Measurements from ENCODE around the gene C1QTNF9B.
"Not testable (repeated sequence)": the region's sequence is repeated elsewhere in the genome, so short reads cannot be mapped to it uniquely, and the experiment has no call there.

C1QTNF9B gene

DNA sequence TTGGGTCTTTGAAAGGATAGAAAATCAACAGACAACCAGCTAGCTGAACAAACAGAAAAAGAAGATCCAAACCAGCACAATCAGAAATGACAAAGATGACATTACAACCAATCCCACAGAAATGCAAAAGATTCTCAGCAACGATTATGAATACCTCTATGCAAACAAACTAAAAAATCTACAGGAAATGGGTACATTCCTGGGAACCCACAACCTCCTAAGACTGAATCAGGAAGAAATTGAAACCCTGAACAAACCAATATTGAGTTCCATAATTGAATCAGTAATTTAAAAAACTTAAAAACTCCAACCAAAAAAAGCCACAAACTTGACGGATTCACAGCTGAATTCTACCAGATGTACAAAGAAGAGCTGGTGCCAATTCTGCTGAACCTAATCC lies 20.9 kb upstream of the C1QTNF9B start:
- Histone ChIP-seq H3K4me3 (ENCODE audit: low read length) (no peak overlapping the region), H3K4me1 (ENCODE audit: control insufficient read depth, low read depth, low read length) (peaks cover 9% of the 10 kb centered on the region), H3K27ac (ENCODE audit: low read length) (no peak overlapping the region), H3K36me3 (ENCODE audit: control insufficient read depth, low read depth, low read length) (no peaks in the 10 kb centered on the region), H3K27me3 (ENCODE audit: control insufficient read depth, insufficient read depth, low read length) (no peaks in the 10 kb centered on the region), H3K9me3 (ENCODE audit: control insufficient read depth, low read depth, low read length) (no peaks in the 10 kb centered on the region), H3K9ac (ENCODE audit: low read length) (no peak overlapping the region)

- peaks cover 12% of the 10 kb centered on the region for H3K4me1 ChIP-seq (ENCODE audit: control insufficient read depth, low read depth, low read length)
- no peak overlapping the region for H3K27ac ChIP-seq (ENCODE audit: low read length)
- H3K27me3 ChIP-seq (ENCODE audit: control insufficient read depth, insufficient read depth, low read length), result no peaks in the 10 kb centered on the region
- no peaks in the 10 kb centered on the region for H3K36me3 ChIP-seq (ENCODE audit: control insufficient read depth, low read depth, low read length)
- H3K9me3 ChIP-seq (ENCODE audit: control insufficient read depth, low read depth, low read length), result no peaks in the 10 kb centered on the region
- H3K4me3 ChIP-seq (ENCODE audit: low read length), result no peak overlapping the region
- no peak overlapping the region for H3K9ac ChIP-seq (ENCODE audit: low read length)
Measured at GRCh38 chr13:23915308-23915707, 18.0 kb upstream of the C1QTNF9B start.

DNA sequence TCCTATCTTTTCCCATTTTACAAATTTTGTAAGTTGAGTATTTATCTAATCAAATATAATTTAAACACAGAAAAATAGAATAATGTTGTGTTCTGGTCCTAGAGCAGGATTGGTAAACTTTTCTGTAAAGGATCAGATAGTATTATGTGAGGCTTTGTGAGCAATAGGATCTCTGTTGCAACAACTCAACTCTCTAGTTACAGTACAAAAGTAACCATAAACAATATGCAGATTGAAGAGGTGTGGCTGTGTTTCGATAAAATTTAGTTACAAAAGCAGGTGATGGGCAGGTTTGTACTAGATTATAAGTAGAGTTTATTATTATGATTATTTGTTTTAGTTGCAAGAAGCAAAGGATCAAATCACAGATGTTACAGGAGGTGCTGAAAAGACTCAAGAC lies 15.2 kb upstream of the C1QTNF9B start:
- Histone ChIP-seq H3K27ac (ENCODE audit: low read length) (no peak overlapping the region), H3K4me1 (ENCODE audit: control insufficient read depth, low read depth, low read length) (peaks cover 14% of the 10 kb centered on the region), H3K9ac (ENCODE audit: low read length) (no peak overlapping the region), H3K4me3 (ENCODE audit: low read length) (no peak overlapping the region), H3K36me3 (ENCODE audit: control insufficient read depth, low read depth, low read length) (no peaks in the 10 kb centered on the region), H3K27me3 (ENCODE audit: control insufficient read depth, insufficient read depth, low read length) (no peaks in the 10 kb centered on the region), H3K9me3 (ENCODE audit: control insufficient read depth, low read depth, low read length) (no peaks in the 10 kb centered on the region)

DNA sequence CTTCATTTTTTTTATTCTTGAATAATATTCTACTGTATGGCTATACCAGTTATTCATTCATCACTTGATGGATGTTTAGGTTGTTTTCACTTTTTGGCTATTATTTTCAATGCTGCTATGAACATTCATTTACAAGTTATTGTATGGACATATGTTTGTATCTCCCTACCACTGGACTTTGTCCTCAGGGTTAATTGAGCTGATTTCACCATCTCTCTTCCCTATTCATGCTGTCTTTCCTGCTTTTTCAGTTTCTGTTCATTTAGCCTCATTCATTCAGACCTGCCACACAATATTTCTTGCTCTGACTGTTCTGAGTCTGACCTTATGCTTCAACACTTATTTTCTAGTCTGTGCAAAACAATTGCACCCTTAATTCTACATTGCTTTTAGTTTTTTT lies 12.3 kb upstream of the C1QTNF9B start:
- no peaks in the 10 kb centered on the region for H3K36me3 ChIP-seq (ENCODE audit: control insufficient read depth, low read depth, low read length)
- no peaks in the 10 kb centered on the region for H3K27me3 ChIP-seq (ENCODE audit: control insufficient read depth, insufficient read depth, low read length)
- H3K9ac ChIP-seq (ENCODE audit: low read length), result no peak overlapping the region
- no peak overlapping the region for H3K4me3 ChIP-seq (ENCODE audit: low read length)
- peaks cover 14% of the 10 kb centered on the region for H3K4me1 ChIP-seq (ENCODE audit: control insufficient read depth, low read depth, low read length)
- no peaks in the 10 kb centered on the region for H3K9me3 ChIP-seq (ENCODE audit: control insufficient read depth, low read depth, low read length)
- no peak overlapping the region for H3K27ac ChIP-seq (ENCODE audit: low read length)

GRCh38 chr13:23905766-23906165 lies 8.5 kb upstream of the C1QTNF9B start:
- Histone ChIP-seq H3K9ac (ENCODE audit: low read length) (no peak overlapping the region), H3K4me3 (ENCODE audit: low read length) (no peak overlapping the region), H3K4me1 (ENCODE audit: control insufficient read depth, low read depth, low read length) (peaks cover 3% of the 10 kb centered on the region), H3K9me3 (ENCODE audit: control insufficient read depth, low read depth, low read length) (no peaks in the 10 kb centered on the region), H3K36me3 (ENCODE audit: control insufficient read depth, low read depth, low read length) (no peaks in the 10 kb centered on the region), H3K27ac (ENCODE audit: low read length) (no peak overlapping the region), H3K27me3 (ENCODE audit: control insufficient read depth, insufficient read depth, low read length) (no peaks in the 10 kb centered on the region)

GRCh38 chr13:23903906-23904280 lies 6.6 kb upstream of the C1QTNF9B start:
- H3K9me3 ChIP-seq (ENCODE audit: control insufficient read depth, low read depth, low read length), result no peaks in the 10 kb centered on the region
- no peaks in the 10 kb centered on the region for H3K36me3 ChIP-seq (ENCODE audit: control insufficient read depth, low read depth, low read length)
- H3K9ac ChIP-seq (ENCODE audit: low read length), result no peak overlapping the region
- H3K4me1 ChIP-seq (ENCODE audit: control insufficient read depth, low read depth, low read length), result no peaks in the 10 kb centered on the region
- H3K4me3 ChIP-seq (ENCODE audit: low read length), result no peak overlapping the region
- H3K27me3 ChIP-seq (ENCODE audit: control insufficient read depth, insufficient read depth, low read length), result no peaks in the 10 kb centered on the region
- no peak overlapping the region for H3K27ac ChIP-seq (ENCODE audit: low read length)

GRCh38 chr13:23902975-23903905 lies 5.9 kb upstream of the C1QTNF9B start:
- H3K27me3 ChIP-seq (ENCODE audit: control insufficient read depth, insufficient read depth, low read length), result no peaks in the 10 kb centered on the region
- H3K9me3 ChIP-seq (ENCODE audit: control insufficient read depth, low read depth, low read length), result no peaks in the 10 kb centered on the region
- H3K36me3 ChIP-seq (ENCODE audit: control insufficient read depth, low read depth, low read length), result no peaks in the 10 kb centered on the region
- H3K4me3 ChIP-seq (ENCODE audit: low read length), result no peak overlapping the region
- no peaks in the 10 kb centered on the region for H3K4me1 ChIP-seq (ENCODE audit: control insufficient read depth, low read depth, low read length)
- H3K9ac ChIP-seq (ENCODE audit: low read length), result no peak overlapping the region
- no peak overlapping the region for H3K27ac ChIP-seq (ENCODE audit: low read length)

DNA sequence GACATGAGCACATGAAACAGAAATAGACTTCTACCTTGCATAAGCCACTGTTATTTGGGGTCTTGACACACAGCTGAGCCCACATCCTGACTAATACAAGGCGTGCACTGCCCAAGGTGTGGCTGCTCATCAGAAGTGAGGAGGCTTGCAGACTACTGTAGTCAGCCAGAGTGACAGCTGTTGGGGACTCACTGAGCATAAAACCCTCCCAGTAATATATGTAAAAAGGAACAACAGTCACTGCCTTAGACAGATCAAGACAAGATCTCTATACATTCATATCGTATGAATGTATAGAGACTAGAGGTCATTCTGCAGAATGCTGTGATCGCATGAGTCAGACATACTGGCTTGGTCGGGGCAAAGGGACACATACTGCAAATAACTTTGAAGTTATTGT lies 4.1 kb upstream of the C1QTNF9B start:
- Histone ChIP-seq H3K9me3 (ENCODE audit: control insufficient read depth, low read depth, low read length) (no peaks in the 10 kb centered on the region), H3K36me3 (ENCODE audit: control insufficient read depth, low read depth, low read length) (no peaks in the 10 kb centered on the region), H3K4me1 (ENCODE audit: control insufficient read depth, low read depth, low read length) (no peaks in the 10 kb centered on the region), H3K9ac (ENCODE audit: low read length) (no peak overlapping the region), H3K27ac (ENCODE audit: low read length) (no peak overlapping the region), H3K27me3 (ENCODE audit: control insufficient read depth, insufficient read depth, low read length) (no peaks in the 10 kb centered on the region), H3K4me3 (ENCODE audit: low read length) (no peak overlapping the region)

GRCh38 chr13:23899555-23899954 lies 2.3 kb upstream of the C1QTNF9B start:
- H3K36me3 ChIP-seq (ENCODE audit: control insufficient read depth, low read depth, low read length), result no peaks in the 10 kb centered on the region
- H3K27ac ChIP-seq (ENCODE audit: low read length), result no peak overlapping the region
- no peak overlapping the region for H3K9ac ChIP-seq (ENCODE audit: low read length)
- no peaks in the 10 kb centered on the region for H3K4me1 ChIP-seq (ENCODE audit: control insufficient read depth, low read depth, low read length)
- no peaks in the 10 kb centered on the region for H3K9me3 ChIP-seq (ENCODE audit: control insufficient read depth, low read depth, low read length)
- H3K27me3 ChIP-seq (ENCODE audit: control insufficient read depth, insufficient read depth, low read length), result no peaks in the 10 kb centered on the region
- H3K4me3 ChIP-seq (ENCODE audit: low read length), result no peak overlapping the region

DNA sequence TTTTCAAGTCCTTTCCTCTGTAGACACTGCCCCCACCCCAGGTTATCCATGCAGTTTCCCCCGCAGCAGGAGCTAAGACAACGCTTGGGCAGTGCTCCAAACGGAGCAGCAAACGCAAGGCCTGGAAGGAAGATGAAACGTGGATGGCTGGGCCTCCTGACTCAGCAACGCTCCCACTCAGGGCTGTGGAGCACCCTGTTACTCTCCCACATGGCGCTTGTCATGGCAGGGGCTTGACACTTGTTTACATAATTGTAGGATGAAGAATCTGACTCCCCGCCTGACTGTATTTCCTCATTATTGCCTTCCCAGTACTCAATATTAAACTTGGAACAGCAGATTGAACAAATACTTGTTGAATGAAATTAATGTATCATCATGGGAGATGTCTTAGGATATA lies 799 bp upstream of the C1QTNF9B start:
- H3K9ac ChIP-seq (ENCODE audit: low read length), result no peak overlapping the region
- no peaks in the 10 kb centered on the region for H3K36me3 ChIP-seq (ENCODE audit: control insufficient read depth, low read depth, low read length)
- H3K4me3 ChIP-seq (ENCODE audit: low read length), result no peak overlapping the region
- no peaks in the 10 kb centered on the region for H3K4me1 ChIP-seq (ENCODE audit: control insufficient read depth, low read depth, low read length)
- no peaks in the 10 kb centered on the region for H3K9me3 ChIP-seq (ENCODE audit: control insufficient read depth, low read depth, low read length)
- H3K27ac ChIP-seq (ENCODE audit: low read length), result no peak overlapping the region
- no peaks in the 10 kb centered on the region for H3K27me3 ChIP-seq (ENCODE audit: control insufficient read depth, insufficient read depth, low read length)

DNA sequence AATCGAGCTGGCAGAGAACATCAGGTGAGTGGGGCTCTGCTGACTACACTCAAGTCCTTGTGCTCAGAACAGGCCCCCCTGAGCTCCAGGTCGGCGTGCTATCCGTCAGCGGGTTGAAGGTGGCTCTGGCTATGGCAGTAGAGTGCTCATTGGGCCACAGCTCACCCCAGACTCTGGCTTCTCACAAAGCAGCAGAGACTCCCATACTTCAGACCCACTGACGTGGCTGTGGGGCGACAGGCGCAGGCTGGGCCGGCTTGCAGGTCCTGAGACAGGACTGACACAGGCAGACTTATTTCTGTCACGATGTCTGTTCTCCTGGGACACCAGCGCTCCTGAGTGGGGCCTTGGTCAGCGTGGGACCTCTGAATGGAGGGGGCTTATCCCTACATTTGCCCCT lies 2.6 kb downstream of the C1QTNF9B start:
- H3K27ac ChIP-seq (ENCODE audit: low read length); H3K9ac ChIP-seq (ENCODE audit: low read length); H3K9me3 ChIP-seq (ENCODE audit: control insufficient read depth, low read depth, low read length); H3K4me3 ChIP-seq (ENCODE audit: low read length); H3K4me1 ChIP-seq (ENCODE audit: control insufficient read depth, low read depth, low read length); H3K36me3 ChIP-seq (ENCODE audit: control insufficient read depth, low read depth, low read length); H3K27me3 ChIP-seq (ENCODE audit: control insufficient read depth, insufficient read depth, low read length): not testable (repeated sequence)

DNA sequence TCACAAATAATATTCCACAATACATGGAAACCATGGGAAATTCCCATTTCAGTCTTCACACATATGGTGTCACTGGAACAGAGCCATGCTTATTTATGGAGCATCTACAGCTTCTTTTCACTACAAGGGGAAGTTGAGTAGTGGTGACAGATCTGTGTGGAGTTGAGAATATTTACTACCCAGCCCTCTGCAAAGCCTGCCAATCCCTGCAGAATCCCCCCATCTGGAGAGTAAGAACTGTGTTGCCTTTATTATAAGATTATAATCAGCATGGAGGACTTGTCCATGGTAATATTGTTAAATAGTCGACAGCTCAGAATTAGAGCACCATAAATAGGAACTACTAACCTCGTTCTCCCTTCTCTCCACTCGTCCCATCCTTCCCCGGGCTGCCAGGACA lies 3.5 kb downstream of the C1QTNF9B start:
- not testable (repeated sequence) for H3K9me3 ChIP-seq (ENCODE audit: control insufficient read depth, low read depth, low read length); H3K4me1 ChIP-seq (ENCODE audit: control insufficient read depth, low read depth, low read length); H3K36me3 ChIP-seq (ENCODE audit: control insufficient read depth, low read depth, low read length); H3K27ac ChIP-seq (ENCODE audit: low read length); H3K4me3 ChIP-seq (ENCODE audit: low read length); H3K9ac ChIP-seq (ENCODE audit: low read length); H3K27me3 ChIP-seq (ENCODE audit: control insufficient read depth, insufficient read depth, low read length)
